SK-N-SH treated with all-trans-retinoic acid at 6 μM for 48 hours (cell line): ENCODE measurements around the gene GON4L.

ENCODE experiments used
- BACH2 ChIP-seq: fragments of 250-450 bp; sonication (Bioruptor Pico); IDR thresholded peaks from 2 replicates; pipeline ENCODE4 v1.9.0; 2021; ENCODE audit warnings: mild to moderate bottlenecking, borderline replicate concordance
- GLIS3 ChIP-seq: fragments of 250-450 bp; sonication (Bioruptor Pico); IDR thresholded peaks from 2 replicates; pipeline ENCODE4 v1.5.0; 2020; ENCODE audit warnings: mild to moderate bottlenecking, moderate library complexity
- OSR1 ChIP-seq: fragments of 250-450 bp; sonication (Bioruptor Pico); IDR thresholded peaks from 2 replicates; pipeline ENCODE4 v1.8.0; 2022; ENCODE audit warnings: moderate library complexity, mild to moderate bottlenecking, inconsistent platforms
- ZFP3 ChIP-seq: fragments of 250-450 bp; sonication (Bioruptor Pico); IDR thresholded peaks from 2 replicates; pipeline ENCODE4 v1.5.0; 2020; ENCODE audit warnings: mild to moderate bottlenecking, moderate library complexity
- ZFP30 ChIP-seq: fragments of 450-650 bp; formaldehyde crosslinking; IDR thresholded peaks from 2 replicates; pipeline ENCODE4 v1.5.0; 2022; ENCODE audit warnings: mild to moderate bottlenecking, moderate library complexity
- ZNF565 ChIP-seq: fragments of 450-650 bp; formaldehyde crosslinking; conservative IDR thresholded peaks from 2 replicates; pipeline ENCODE4 v1.5.0; 2020; ENCODE audit warnings: low read depth, mild to moderate bottlenecking, moderate library complexity
- ZNF8 ChIP-seq: fragments of 450-650 bp; formaldehyde crosslinking; IDR thresholded peaks from 2 replicates; pipeline ENCODE4 v1.5.0; 2020; ENCODE audit warnings: mild to moderate bottlenecking, moderate library complexity
- TF ChIP-seq, protein P1 (sequence below): fragments of 250-450 bp; sonication (Bioruptor Pico); IDR thresholded peaks from 2 replicates; pipeline ENCODE4 v1.5.1; 2020; ENCODE audit warnings: low read depth, mild to moderate bottlenecking, moderate library complexity
- TF ChIP-seq, protein P2 (sequence below): fragments of 250-450 bp; sonication (Bioruptor Pico); IDR thresholded peaks from 2 replicates; pipeline ENCODE4 v1.8.0; 2021; ENCODE audit warnings: low read depth, mild to moderate bottlenecking, moderate library complexity, borderline replicate concordance

DNA sequence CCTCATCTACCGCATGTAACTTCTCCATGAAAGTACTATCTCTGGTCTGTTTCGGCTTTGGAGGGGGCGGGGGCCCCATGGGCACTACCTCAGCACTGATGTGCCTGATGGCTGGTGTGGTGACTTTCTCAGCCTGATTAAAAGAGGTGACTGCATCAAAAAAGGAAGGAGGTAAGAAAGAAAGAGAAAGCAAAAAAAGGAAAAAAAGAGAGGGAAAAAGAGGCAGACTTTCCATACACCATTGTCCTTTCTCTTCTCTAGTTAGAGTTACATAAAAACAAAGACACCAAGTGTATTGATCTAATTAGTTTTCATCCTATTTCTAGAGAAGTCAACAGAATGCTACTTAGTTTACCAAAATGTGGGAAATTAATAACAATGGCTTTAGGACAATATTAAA, 43.3 kb downstream of the GON4L start:
- no peak for TF ChIP-seq BACH2 (CRISPR knock-in tag)
- TF ChIP-seq, protein P1, sequence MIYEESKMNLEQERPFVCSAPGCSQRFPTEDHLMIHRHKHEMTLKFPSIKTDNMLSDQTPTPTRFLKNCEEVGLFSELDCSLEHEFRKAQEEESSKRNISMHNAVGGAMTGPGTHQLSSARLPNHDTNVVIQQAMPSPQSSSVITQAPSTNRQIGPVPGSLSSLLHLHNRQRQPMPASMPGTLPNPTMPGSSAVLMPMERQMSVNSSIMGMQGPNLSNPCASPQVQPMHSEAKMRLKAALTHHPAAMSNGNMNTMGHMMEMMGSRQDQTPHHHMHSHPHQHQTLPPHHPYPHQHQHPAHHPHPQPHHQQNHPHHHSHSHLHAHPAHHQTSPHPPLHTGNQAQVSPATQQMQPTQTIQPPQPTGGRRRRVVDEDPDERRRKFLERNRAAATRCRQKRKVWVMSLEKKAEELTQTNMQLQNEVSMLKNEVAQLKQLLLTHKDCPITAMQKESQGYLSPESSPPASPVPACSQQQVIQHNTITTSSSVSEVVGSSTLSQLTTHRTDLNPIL = no peak
- no peak for TF ChIP-seq ZFP3
- no peak for TF ChIP-seq ZNF565
- no peak for TF ChIP-seq GLIS3 (CRISPR knock-in tag)
- TF ChIP-seq ZFP30 (CRISPR knock-in tag) = no peak
- TF ChIP-seq OSR1 (CRISPR knock-in tag) = no peak
- TF ChIP-seq, protein P2, sequence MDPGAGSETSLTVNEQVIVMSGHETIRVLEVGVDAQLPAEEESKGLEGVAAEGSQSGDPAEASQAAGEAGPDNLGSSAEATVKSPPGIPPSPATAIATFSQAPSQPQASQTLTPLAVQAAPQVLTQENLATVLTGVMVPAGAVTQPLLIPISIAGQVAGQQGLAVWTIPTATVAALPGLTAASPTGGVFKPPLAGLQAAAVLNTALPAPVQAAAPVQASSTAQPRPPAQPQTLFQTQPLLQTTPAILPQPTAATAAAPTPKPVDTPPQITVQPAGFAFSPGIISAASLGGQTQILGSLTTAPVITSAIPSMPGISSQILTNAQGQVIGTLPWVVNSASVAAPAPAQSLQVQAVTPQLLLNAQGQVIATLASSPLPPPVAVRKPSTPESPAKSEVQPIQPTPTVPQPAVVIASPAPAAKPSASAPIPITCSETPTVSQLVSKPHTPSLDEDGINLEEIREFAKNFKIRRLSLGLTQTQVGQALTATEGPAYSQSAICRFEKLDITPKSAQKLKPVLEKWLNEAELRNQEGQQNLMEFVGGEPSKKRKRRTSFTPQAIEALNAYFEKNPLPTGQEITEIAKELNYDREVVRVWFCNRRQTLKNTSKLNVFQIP (CRISPR knock-in tag) = no peak
- no peak for TF ChIP-seq ZNF8 (CRISPR knock-in tag)
